ENCODE measurements around the gene REPS2. TPM values are rescaled to one million over a fixed set of nuclear protein-coding genes. Genes with fewer than 3 reads are reported as not detected.

The REPS2 gene
- polyA plus RNA-seq, 3 donors = 2.1 to 4.7 (median 3.6) TPM

DNA sequence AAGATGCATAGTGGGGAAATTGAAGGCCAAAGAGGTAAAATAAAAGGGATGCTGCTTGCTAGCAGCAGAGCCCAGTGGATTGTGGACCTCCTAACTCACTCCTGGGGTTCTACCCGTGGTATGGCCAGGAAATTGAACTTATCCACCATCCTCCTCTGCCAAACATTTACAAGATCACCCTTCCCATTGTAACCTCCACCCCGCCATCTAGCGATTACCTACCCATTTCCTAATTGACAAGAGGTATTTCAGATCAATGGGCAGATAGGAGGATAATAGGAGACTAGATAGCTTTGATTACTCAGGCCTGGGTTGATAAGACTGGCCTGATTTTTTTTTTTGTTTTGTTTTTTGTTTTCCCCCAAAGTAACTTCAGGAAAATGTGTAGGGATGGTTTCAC lies 67.8 kb downstream of the REPS2 start:
- DNase-seq = no peak
- peaks cover 0 to 2% of the 10 kb centered on the region in 2 donors for H3K36me3 Mint-ChIP-seq

DNA sequence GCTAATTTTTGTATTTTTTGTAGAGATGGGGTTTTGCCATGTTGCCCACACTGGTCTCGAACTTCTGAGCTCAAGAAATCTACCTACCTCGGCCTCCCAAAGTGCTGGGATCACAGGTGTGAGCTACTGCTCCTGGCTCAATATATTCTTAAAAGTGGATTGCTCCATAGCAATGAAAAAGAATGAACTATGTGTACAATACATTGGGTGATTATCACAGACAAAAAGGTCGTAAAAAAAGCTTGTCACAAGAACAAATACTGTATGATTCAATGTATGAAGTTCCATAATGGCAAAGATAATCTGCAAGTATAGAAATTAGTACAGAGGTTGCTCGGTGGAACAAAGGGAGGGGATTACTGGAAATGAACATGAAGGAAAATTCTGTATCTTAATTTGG lies 70.7 kb downstream of the REPS2 start:
- H3K79me2 ChIP-seq (ENCODE audit: insufficient read depth, low read length) = no peaks in the 10 kb centered on the region
- no peaks in the 10 kb centered on the region for H3K9me3 ChIP-seq (replicated peaks in 1 of 2; ENCODE audit: control insufficient read depth in 1 of 2, insufficient read depth in 1 of 2, low read length in 2 of 2)
- Mint-ChIP-seq H3K4me3 (no peak overlapping the region), H3K36me3 (peaks cover 0 to 2% of the 10 kb centered on the region in 2 donors), H3K9me3 (no peaks in the 10 kb centered on the region), H3K4me1 (peaks cover 12% of the 10 kb centered on the region), H3K27ac (no peak overlapping the region), H3K27me3 (ENCODE audit: low read depth in 3 of 3) (peaks cover 0 to 33% (median 0%) of the 10 kb centered on the region in 3 donors)
- no peak overlapping the region for H3K4me3 ChIP-seq (replicated peaks in 1 of 3; ENCODE audit: low read depth in 2 of 3, low read length in 3 of 3)
- no peak overlapping the region for H3K4me2 ChIP-seq (replicated peaks; ENCODE audit: extremely low read depth, low read length, poor library complexity, severe bottlenecking)
- no peaks in the 10 kb centered on the region for H3K4me1 ChIP-seq (ENCODE audit: control insufficient read depth in 1 of 2, insufficient read depth in 2 of 2, low read length in 2 of 2)
- peaks cover 0 to 4% of the 10 kb centered on the region in 2 donors for H3K27me3 ChIP-seq (ENCODE audit: control insufficient read depth in 2 of 2, insufficient read depth in 2 of 2, low read length in 2 of 2)
- intact Hi-C loops (cut with micrococcal nuclease) = no loop called here
- TF ChIP-seq, protein P1, sequence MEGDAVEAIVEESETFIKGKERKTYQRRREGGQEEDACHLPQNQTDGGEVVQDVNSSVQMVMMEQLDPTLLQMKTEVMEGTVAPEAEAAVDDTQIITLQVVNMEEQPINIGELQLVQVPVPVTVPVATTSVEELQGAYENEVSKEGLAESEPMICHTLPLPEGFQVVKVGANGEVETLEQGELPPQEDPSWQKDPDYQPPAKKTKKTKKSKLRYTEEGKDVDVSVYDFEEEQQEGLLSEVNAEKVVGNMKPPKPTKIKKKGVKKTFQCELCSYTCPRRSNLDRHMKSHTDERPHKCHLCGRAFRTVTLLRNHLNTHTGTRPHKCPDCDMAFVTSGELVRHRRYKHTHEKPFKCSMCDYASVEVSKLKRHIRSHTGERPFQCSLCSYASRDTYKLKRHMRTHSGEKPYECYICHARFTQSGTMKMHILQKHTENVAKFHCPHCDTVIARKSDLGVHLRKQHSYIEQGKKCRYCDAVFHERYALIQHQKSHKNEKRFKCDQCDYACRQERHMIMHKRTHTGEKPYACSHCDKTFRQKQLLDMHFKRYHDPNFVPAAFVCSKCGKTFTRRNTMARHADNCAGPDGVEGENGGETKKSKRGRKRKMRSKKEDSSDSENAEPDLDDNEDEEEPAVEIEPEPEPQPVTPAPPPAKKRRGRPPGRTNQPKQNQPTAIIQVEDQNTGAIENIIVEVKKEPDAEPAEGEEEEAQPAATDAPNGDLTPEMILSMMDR (IDR thresholded peaks at IDR 0.05) = no peak
- no peak overlapping the region for H3K9ac ChIP-seq (ENCODE audit: insufficient read depth, low read length, poor library complexity, severe bottlenecking)
- WGBS (ENCODE audit: insufficient coverage) = no CpG with 5 or more reads among the region's 4 CpGs
- DNase-seq = no peak
- H3K27ac ChIP-seq (ENCODE audit: low read depth in 1 of 2, low read length in 2 of 2) = no peak overlapping the region
- no peaks in the 10 kb centered on the region for H4K20me1 ChIP-seq (ENCODE audit: insufficient read depth, low read length)
- H2AFZ ChIP-seq (ENCODE audit: insufficient read depth, low read depth, low read length, poor library complexity, severe bottlenecking) = no peak overlapping the region
- no peaks in the 10 kb centered on the region for H3K36me3 ChIP-seq (replicated peaks in 1 of 2; ENCODE audit: control insufficient read depth in 1 of 2, insufficient read depth in 2 of 2, low read length in 2 of 2)

More for the DNA sequence above, 67.8 kb downstream of the REPS2 start:
- no CpG with 5 or more reads among the region's 3 CpGs for WGBS (ENCODE audit: insufficient coverage)
- peaks cover 6% of the 10 kb centered on the region for H3K4me1 Mint-ChIP-seq
- no peaks in the 10 kb centered on the region for H4K20me1 ChIP-seq (ENCODE audit: insufficient read depth, low read length)
- H3K27me3 ChIP-seq (ENCODE audit: control insufficient read depth in 2 of 2, insufficient read depth in 2 of 2, low read length in 2 of 2) = peaks cover 0 to 12% of the 10 kb centered on the region in 2 donors
- no peak overlapping the region for H2AFZ ChIP-seq (ENCODE audit: insufficient read depth, low read depth, low read length, poor library complexity, severe bottlenecking)
- no peaks in the 10 kb centered on the region for H3K9me3 Mint-ChIP-seq
- H3K4me3 ChIP-seq (replicated peaks in 1 of 3; ENCODE audit: low read depth in 2 of 3, low read length in 3 of 3) = no peak overlapping the region
- no peaks in the 10 kb centered on the region for H3K4me1 ChIP-seq (ENCODE audit: control insufficient read depth in 1 of 2, insufficient read depth in 2 of 2, low read length in 2 of 2)
- H3K27ac ChIP-seq (ENCODE audit: low read depth in 1 of 2, low read length in 2 of 2) = no peak overlapping the region
- H3K36me3 ChIP-seq (replicated peaks in 1 of 2; ENCODE audit: control insufficient read depth in 1 of 2, insufficient read depth in 2 of 2, low read length in 2 of 2) = no peaks in the 10 kb centered on the region
- no peaks in the 10 kb centered on the region for H3K79me2 ChIP-seq (ENCODE audit: insufficient read depth, low read length)
- intact Hi-C loops (cut with micrococcal nuclease) = no loop called here
- H3K4me3 Mint-ChIP-seq = no peak overlapping the region
- H3K27me3 Mint-ChIP-seq (ENCODE audit: low read depth in 3 of 3) = peaks cover 0 to 28% (median 0%) of the 10 kb centered on the region in 3 donors
- no peak overlapping the region for H3K9ac ChIP-seq (ENCODE audit: insufficient read depth, low read length, poor library complexity, severe bottlenecking)
- H3K4me2 ChIP-seq (replicated peaks; ENCODE audit: extremely low read depth, low read length, poor library complexity, severe bottlenecking) = no peak overlapping the region
- no peaks in the 10 kb centered on the region for H3K9me3 ChIP-seq (replicated peaks in 1 of 2; ENCODE audit: control insufficient read depth in 1 of 2, insufficient read depth in 1 of 2, low read length in 2 of 2)
- TF ChIP-seq, protein P1 (IDR thresholded peaks at IDR 0.05) = no peak
- peak overlapping the region in 1 of 7 donors; percentile 57 for H3K27ac Mint-ChIP-seq
